ENCODE measurements around the gene LAMB1. TPM values are rescaled to one million over a fixed set of nuclear protein-coding genes. Genes with fewer than 3 reads are reported as not detected.

Gene LAMB1
- total RNA-seq, 1 experiment from 2014 or later, result 32.0 TPM

- RAD21 ChIA-PET (ENCODE audit: low non-redundant PET in 1 of 2, low total read pairs in 2 of 2, uncharacterized antibody in 2 of 2, unreplicated experiment in 2 of 2), result no interaction called here
- Histone ChIP-seq H4K20me1 (ENCODE audit: insufficient read depth) (no peaks in the 10 kb centered on the region), H3K4me3 (replicated peaks in 1 of 2; ENCODE audit: low read depth in 1 of 2, low read length in 2 of 2) (no peak overlapping the region), H3K79me2 (ENCODE audit: insufficient read depth, low read length) (peaks cover 6% of the 10 kb centered on the region), H3K9me3 (ENCODE audit: control insufficient read depth in 1 of 2, insufficient read depth in 1 of 2, low read depth in 1 of 2, low read length in 2 of 2) (no peaks in the 10 kb centered on the region), H3K4me2 (ENCODE audit: low read length) (no peak overlapping the region), H2AFZ (ENCODE audit: low read depth, low read length, poor library complexity, severe bottlenecking) (no peak overlapping the region), H3K4me1 (ENCODE audit: control insufficient read depth in 1 of 2, insufficient read depth in 2 of 2, low read length in 2 of 2) (peaks cover under 1 to 5% of the 10 kb centered on the region in 2 experiments; a peak in 3 of 4 replicates), H3K36me3 (ENCODE audit: control insufficient read depth in 1 of 2, insufficient read depth in 2 of 2, low read length in 2 of 2) (peaks cover 31 to 34% of the 10 kb centered on the region in 2 experiments), H3K9ac (ENCODE audit: low read length) (no peak overlapping the region), H3K9me2 (ENCODE audit: insufficient read depth) (no peaks in the 10 kb centered on the region), H3K27ac (ENCODE audit: low read depth, low read length) (no peak overlapping the region), H3K27me3 (ENCODE audit: insufficient read depth, low read length) (no peaks in the 10 kb centered on the region)
- TF ChIP-seq SRF (IDR thresholded peaks at IDR 0.05; ENCODE audit: low read depth), result no peak
- no peak for TF ChIP-seq POLR2A (IDR thresholded peaks at IDR 0.05; ENCODE audit: borderline replicate concordance, extremely low read depth, insufficient read depth, insufficient read length)
- no peak for TF ChIP-seq JUND (IDR thresholded peaks at IDR 0.05)
- no peak for TF ChIP-seq TCF7L2 (IDR thresholded peaks at IDR 0.05; ENCODE audit: borderline replicate concordance, extremely low read depth, insufficient read depth, insufficient read length)
- no peak for TF ChIP-seq POLR2AphosphoS5 (IDR thresholded peaks at IDR 0.05; ENCODE audit: low read depth, low read length)
- no peak for TF ChIP-seq SP1 (IDR thresholded peaks at IDR 0.05; ENCODE audit: low read depth)
- DNase-seq (ENCODE audit: low read depth, low spot score), result no peak
- BruUV-seq (replicated peaks), result no TSS peak
- intact Hi-C loops (cut with micrococcal nuclease), result no loop called here
- CTCF ChIA-PET, result no interaction called here
- POLR2A ChIA-PET, result no interaction called here
- no peak for ATAC-seq
Observed at GRCh38 chr7:107918948-107919347, 84.0 kb downstream of the LAMB1 start.

- H3K36me3 ChIP-seq (ENCODE audit: control insufficient read depth in 1 of 2, insufficient read depth in 2 of 2, low read length in 2 of 2), result peaks cover 30 to 31% of the 10 kb centered on the region in 2 experiments
- CTCF ChIA-PET, result no interaction called here
- no peak for ATAC-seq
Observed at GRCh38 chr7:107917763-107918651, 85.0 kb downstream of the LAMB1 start.

More at GRCh38 chr7:107917763-107918651, 85.0 kb downstream of the LAMB1 start:
- no peak overlapping the region for H3K4me2 ChIP-seq (ENCODE audit: low read length)
- TF ChIP-seq CBX3 (IDR thresholded peaks at IDR 0.05; ENCODE audit: low read depth) (no peak), YY1 (IDR thresholded peaks at IDR 0.05; ENCODE audit: extremely low read depth, insufficient replicate concordance, low read depth, low read length) (no peak), JUND (IDR thresholded peaks at IDR 0.05) (no peak)
- H3K79me2 ChIP-seq (ENCODE audit: insufficient read depth, low read length), result peaks cover 15% of the 10 kb centered on the region
- H3K27me3 ChIP-seq (ENCODE audit: insufficient read depth, low read length), result no peaks in the 10 kb centered on the region
- intact Hi-C loops (cut with micrococcal nuclease), result no loop called here
- no TSS peak for BruUV-seq (replicated peaks)
- H3K4me1 ChIP-seq (ENCODE audit: control insufficient read depth in 1 of 2, insufficient read depth in 2 of 2, low read length in 2 of 2), result peaks cover 5 to 10% of the 10 kb centered on the region in 2 experiments; a peak in 3 of 4 replicates
- RAD21 ChIA-PET (ENCODE audit: low non-redundant PET in 1 of 2, low total read pairs in 2 of 2, uncharacterized antibody in 2 of 2, unreplicated experiment in 2 of 2), result no interaction called here
- no peak overlapping the region for H3K27ac ChIP-seq (ENCODE audit: low read depth, low read length)
- H3K9me2 ChIP-seq (ENCODE audit: insufficient read depth), result no peaks in the 10 kb centered on the region
- no peak for DNase-seq (ENCODE audit: low read depth, low spot score)
- no peak overlapping the region for H3K9ac ChIP-seq (ENCODE audit: low read length)
- H3K4me3 ChIP-seq (replicated peaks in 1 of 2; ENCODE audit: low read depth in 1 of 2, low read length in 2 of 2), result no peak overlapping the region
- POLR2A ChIA-PET, result no interaction called here
- H3K9me3 ChIP-seq (ENCODE audit: control insufficient read depth in 1 of 2, insufficient read depth in 1 of 2, low read depth in 1 of 2, low read length in 2 of 2), result no peaks in the 10 kb centered on the region
- H4K20me1 ChIP-seq (ENCODE audit: insufficient read depth), result no peaks in the 10 kb centered on the region
- no peak overlapping the region for H2AFZ ChIP-seq (ENCODE audit: low read depth, low read length, poor library complexity, severe bottlenecking)

Data from HCT116 (cell line).